Raji (cell line): ENCODE results near the gene ZFP2.

Source experiments
- POLR2A ChIP-seq: IDR thresholded peaks from 2 replicates; pipeline ENCODE4 v1.6.1; 2011; ENCODE audit warnings: low read depth, low read length, control low read depth; ENCODE audit not compliant: insufficient read depth

Gene ZFP2

DNA sequence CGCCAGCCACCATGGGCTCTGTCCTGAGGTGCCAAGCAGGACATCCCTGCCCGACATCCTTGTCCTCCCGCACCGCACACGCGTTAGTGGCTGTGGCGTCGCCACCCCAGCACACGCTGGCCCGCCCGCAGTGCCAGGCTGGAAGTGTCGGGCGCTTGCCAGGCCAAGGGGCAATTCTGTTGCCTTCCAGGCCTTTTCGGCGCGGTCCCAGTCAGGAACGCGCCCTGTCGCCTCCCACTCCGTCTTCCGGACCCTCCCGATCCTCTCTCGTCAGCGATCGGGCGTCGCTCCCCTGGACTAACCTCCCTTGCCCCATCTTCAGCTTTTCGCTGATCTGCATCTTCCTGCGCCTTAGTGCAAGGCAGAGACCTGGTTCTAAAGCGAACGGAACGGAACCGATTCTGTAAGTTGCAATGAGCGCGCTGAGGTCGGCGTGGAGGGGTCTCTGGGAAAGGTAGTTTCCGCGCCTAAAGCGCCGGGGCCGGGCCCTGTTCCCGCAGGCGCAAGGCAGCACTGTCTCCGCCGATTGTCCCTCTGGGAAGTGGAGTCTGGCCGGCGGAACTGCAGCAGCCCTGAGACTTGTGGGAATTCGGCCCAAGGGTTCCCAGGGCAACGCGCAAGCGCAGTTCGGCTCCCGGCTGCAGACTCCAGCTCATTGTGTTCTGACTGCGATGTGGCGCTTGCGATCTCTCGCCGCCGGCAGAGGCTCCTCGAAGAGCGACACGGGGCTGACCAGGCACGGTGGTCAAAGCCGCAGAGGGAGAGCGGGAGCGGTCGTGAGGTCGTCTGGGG is 45.1 kb downstream of the ZFP2 start, which contains the start of gene ZNF454:
ZNF454 (plus strand) TSS at position 630 of the 792 bp plus-strand sequence. CDS start 1,594 bp downstream, outside the sequence.
- no peak for TF ChIP-seq POLR2A

- no peak for TF ChIP-seq POLR2A
These were observed 45.6 kb downstream of the ZFP2 start for GRCh38 chr5:178941361-178941760.

DNA sequence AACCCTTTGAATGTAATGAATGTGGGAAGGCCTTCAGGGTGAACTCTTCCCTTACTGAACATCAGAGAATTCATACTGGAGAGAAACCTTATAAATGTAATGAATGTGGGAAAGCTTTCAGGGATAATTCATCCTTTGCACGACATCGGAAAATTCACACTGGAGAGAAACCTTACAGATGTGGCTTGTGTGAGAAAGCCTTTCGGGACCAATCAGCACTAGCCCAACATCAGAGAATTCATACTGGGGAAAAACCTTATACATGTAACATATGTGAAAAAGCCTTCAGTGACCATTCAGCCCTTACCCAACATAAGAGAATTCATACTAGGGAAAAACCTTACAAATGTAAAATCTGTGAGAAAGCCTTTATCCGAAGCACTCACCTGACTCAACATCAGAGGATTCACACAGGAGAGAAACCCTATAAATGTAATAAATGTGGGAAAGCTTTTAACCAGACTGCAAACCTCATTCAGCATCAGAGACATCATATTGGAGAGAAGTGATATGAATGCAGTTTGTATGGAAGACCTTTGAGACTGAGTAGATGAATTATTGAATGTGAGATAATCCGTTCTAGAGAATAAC is 69.8 kb downstream of the ZFP2 start:
- TF ChIP-seq POLR2A = no peak

- TF ChIP-seq POLR2A = no peak
These were observed 85.7 kb downstream of the ZFP2 start for GRCh38 chr5:178981381-178981780.
